BE2C (cell line): ENCODE data around the gene RBPMS2.

ENCODE experiments used
- DNase-seq: peaks from one replicate; pipeline ENCODE4 v3.0.0-alpha.2; 2020
- H3K27me3 ChIP-seq: fragments of 250-450 bp; sonication (Bioruptor Pico); 2 replicates; pipeline ENCODE4 v1.5.1; 2020; ENCODE audit warnings: mild to moderate bottlenecking
- H3K36me3 ChIP-seq: fragments of 250-450 bp; sonication (Bioruptor Pico); 2 replicates; pipeline ENCODE4 v1.5.1; 2020; ENCODE audit warnings: mild to moderate bottlenecking
- H3K4me1 ChIP-seq: fragments of 250-450 bp; sonication (Bioruptor Pico); 2 replicates; pipeline ENCODE4 v1.5.1; 2020
- H3K4me3 ChIP-seq: 2 replicates; pipeline ENCODE4 v1.5.1; 2011; ENCODE audit warnings: low read depth, low read length
- H3K9me3 ChIP-seq: fragments of 250-450 bp; sonication (Bioruptor Pico); 2 replicates; pipeline ENCODE4 v1.5.1; 2020
- CTCF ChIP-seq: IDR thresholded peaks from 2 replicates; pipeline ENCODE4 v1.5.1; 2012; ENCODE audit warnings: mild to moderate bottlenecking, low read depth, low read length

The RBPMS2 gene

DNA sequence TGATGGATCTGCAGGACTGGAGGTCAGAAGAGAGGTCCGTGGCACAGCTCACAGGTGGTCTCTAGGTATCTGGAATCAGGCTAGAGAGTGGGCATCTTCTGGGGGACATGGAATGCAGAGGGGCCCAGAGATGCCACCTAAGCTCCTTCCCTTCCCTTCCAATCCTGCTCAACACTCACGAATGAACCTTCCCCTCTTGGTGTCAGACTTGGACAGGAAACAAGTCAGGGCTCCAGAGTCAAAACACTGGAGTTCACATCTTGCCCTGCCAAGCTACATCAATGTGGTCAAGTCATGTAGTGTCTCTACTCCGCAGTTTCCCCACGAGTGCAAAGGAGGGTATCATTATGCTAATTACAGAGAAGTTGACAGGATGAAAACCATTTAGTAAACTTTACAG lies 16.0 kb upstream of the RBPMS2 start:
- Histone ChIP-seq H3K27me3 (no peaks in the 10 kb centered on the region), H3K36me3 (no peaks in the 10 kb centered on the region), H3K4me3 (no peak overlapping the region), H3K4me1 (no peaks in the 10 kb centered on the region), H3K9me3 (no peaks in the 10 kb centered on the region)
- DNase-seq: no peak
- no peak for TF ChIP-seq CTCF

DNA sequence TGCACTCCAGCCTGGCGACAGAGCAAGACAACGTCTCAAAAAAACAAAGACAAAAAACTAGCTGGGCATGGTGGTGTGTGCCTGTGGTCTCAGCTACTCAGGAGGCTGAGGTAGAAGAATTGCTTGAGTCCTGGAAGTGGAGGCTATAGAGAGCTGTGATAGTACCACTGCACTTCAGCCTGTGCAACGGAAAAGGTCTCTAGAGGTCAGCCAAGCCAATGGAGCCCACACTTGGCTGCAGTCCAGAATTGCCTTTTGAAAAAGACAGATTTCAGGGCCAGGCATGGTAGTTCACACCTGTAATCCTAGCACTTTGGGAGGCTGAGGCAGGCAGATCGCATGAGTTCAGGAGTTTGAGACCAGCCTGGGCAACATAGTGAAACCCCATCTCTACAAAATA lies 8.4 kb upstream of the RBPMS2 start:
- no peak for TF ChIP-seq CTCF
- Histone ChIP-seq H3K4me1 (no peaks in the 10 kb centered on the region), H3K9me3 (no peaks in the 10 kb centered on the region), H3K4me3 (no peak overlapping the region), H3K36me3 (no peaks in the 10 kb centered on the region), H3K27me3 (no peaks in the 10 kb centered on the region)
- DNase-seq: no peak

DNA sequence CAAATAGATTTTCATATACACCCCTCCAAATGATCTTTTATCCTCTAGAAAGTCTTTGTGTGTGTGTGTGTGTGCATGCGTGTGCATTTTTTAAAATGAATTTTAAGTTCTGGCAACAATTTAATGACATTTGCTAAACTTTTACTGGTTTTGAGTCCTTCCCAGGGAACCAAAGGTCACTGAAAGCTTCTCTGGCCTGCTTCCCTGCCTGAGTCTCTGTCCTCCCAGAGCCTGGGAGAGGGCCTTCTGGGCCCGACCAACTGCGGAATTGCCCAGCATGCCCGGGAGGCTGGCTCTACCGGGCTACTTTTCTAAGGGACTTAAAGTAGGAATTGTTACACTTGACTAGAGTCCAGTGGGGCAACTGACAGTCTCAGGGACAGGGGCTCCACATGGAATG lies 7.4 kb upstream of the RBPMS2 start:
- H3K9me3 ChIP-seq: no peaks in the 10 kb centered on the region
- DNase-seq: no peak
- H3K27me3 ChIP-seq: no peaks in the 10 kb centered on the region
- no peaks in the 10 kb centered on the region for H3K4me1 ChIP-seq
- no peaks in the 10 kb centered on the region for H3K36me3 ChIP-seq
- TF ChIP-seq CTCF: no peak
- no peak overlapping the region for H3K4me3 ChIP-seq

- DNase-seq: no peak
- no peak for TF ChIP-seq CTCF
- no peaks in the 10 kb centered on the region for H3K36me3 ChIP-seq
- H3K9me3 ChIP-seq: no peaks in the 10 kb centered on the region
- H3K4me3 ChIP-seq: no peak overlapping the region
- no peaks in the 10 kb centered on the region for H3K4me1 ChIP-seq
- no peaks in the 10 kb centered on the region for H3K27me3 ChIP-seq
Measured at GRCh38 chr15:64781299-64781698, 5.9 kb upstream of the RBPMS2 start.

DNA sequence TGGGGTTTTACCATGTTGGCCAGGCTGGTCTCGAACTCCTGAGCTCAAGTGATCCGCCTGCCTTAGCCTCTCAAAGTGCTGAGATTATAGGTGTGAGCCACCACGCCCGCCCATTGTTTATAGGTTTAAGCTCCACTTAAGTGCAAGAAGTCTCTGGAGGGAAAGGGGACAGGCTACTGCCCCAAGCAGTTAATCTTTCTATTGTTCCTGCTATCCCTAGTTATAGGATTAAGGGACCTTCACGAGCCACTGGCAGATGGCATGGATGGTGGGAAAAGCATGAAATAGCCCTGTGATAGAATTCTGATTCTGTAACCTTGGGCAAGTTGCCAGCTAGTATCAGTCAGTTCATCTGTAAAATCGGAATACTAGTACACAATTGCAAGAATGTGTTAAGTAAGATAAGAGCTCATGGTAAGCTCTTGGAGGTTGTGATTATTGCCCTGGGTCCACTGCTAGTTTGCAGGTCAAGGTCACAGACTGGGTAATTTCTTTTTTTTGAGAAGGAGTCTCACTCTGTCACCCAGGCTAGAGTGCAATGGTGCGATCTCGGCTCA lies 5.3 kb upstream of the RBPMS2 start:
- H3K36me3 ChIP-seq: no peaks in the 10 kb centered on the region
- H3K27me3 ChIP-seq: no peaks in the 10 kb centered on the region
- H3K4me3 ChIP-seq: no peak overlapping the region
- no peaks in the 10 kb centered on the region for H3K4me1 ChIP-seq
- H3K9me3 ChIP-seq: no peaks in the 10 kb centered on the region
- TF ChIP-seq CTCF: no peak
- no peak for DNase-seq

- Histone ChIP-seq H3K4me3 (no peak overlapping the region), H3K4me1 (no peaks in the 10 kb centered on the region), H3K9me3 (no peaks in the 10 kb centered on the region; the same call in 1 of the 2 replicates), H3K27me3 (peaks cover 5% of the 10 kb centered on the region; the same call in 1 of the 2 replicates), H3K36me3 (no peaks in the 10 kb centered on the region)
- no peak for TF ChIP-seq CTCF
- DNase-seq: no peak
Measured at GRCh38 chr15:64779630-64780029, 4.2 kb upstream of the RBPMS2 start.
